Lung (tissue), 12 donors: Measurements from ENCODE around the gene SCNN1B. TPM values are rescaled to one million over a fixed set of nuclear protein-coding genes. Genes with fewer than 3 reads are reported as not detected.

Source experiments
- ATAC-seq: fragments of 200-7000 bp; cut with Tn5 transposase; one replicate; pipeline ENCODE4 v1.9.1; 2020; ENCODE audit warnings: moderate number of reproducible peaks; ENCODE audit not compliant: insufficient read depth, low FRiP score
- DNase-seq, 3 donors: peaks; one replicate each; pipeline ENCODE4 v3.0.0-alpha.2; 2013 to 2017
- H3K27ac ChIP-seq, 2 donors: one replicate each; pipeline ENCODE4 v1.5.1; 2013; ENCODE audit warnings: mild to moderate bottlenecking in 2 of 2, moderate library complexity in 2 of 2, control low read depth in 1 of 2, inconsistent platforms in 1 of 2, low read depth in 1 of 2, low read length in 1 of 2
- H3K27me3 ChIP-seq, 3 donors: one replicate each; pipeline ENCODE4 v1.5.1; 2013; ENCODE audit warnings: low read length in 2 of 3; ENCODE audit not compliant: control insufficient read depth in 3 of 3, insufficient read depth in 3 of 3
- H3K36me3 ChIP-seq, 4 donors: one replicate each; pipeline ENCODE4 v1.5.1; 2013; ENCODE audit warnings: low read length in 4 of 4, mild to moderate bottlenecking in 1 of 4, moderate library complexity in 1 of 4; ENCODE audit not compliant: control insufficient read depth in 4 of 4, insufficient read depth in 4 of 4
- H3K4me1 ChIP-seq, 5 donors: one replicate each; pipeline ENCODE4 v1.5.1; 2013; ENCODE audit warnings: low read length in 5 of 5, mild to moderate bottlenecking in 2 of 5, moderate library complexity in 1 of 5; ENCODE audit not compliant: control insufficient read depth in 5 of 5, insufficient read depth in 5 of 5
- H3K4me3 ChIP-seq: one replicate; pipeline ENCODE4 v1.5.1; 2013; ENCODE audit warnings: mild to moderate bottlenecking, control low read depth, moderate library complexity
- H3K9ac ChIP-seq, 2 donors: one replicate each; pipeline ENCODE4 v1.5.1; 2013; ENCODE audit warnings: low read length in 2 of 2, control low read depth in 1 of 2; ENCODE audit not compliant: insufficient read depth in 1 of 2
- H3K9me3 ChIP-seq, 4 donors: one replicate each; pipeline ENCODE4 v1.5.1; 2013; ENCODE audit warnings: low read length in 3 of 4, mild to moderate bottlenecking in 1 of 4, moderate library complexity in 1 of 4; ENCODE audit not compliant: control insufficient read depth in 4 of 4, insufficient read depth in 3 of 4
- CTCF ChIP-seq: IDR thresholded peaks from 2 replicates; pipeline ENCODE4 v1.5.1; 2012; ENCODE audit warnings: mild to moderate bottlenecking; ENCODE audit errors: control extremely low read depth, extremely low read depth
- WGBS, 2 donors: extraction: QIAGEN DNeasy Blood & Tissue Kit; methylation state at CpG; one replicate each; pipeline ENCODE4 v1.1.7; 2013; 5-methylcytosine and 5-hydroxymethylcytosine counted together
- polyA plus RNA-seq, 2 donors: library from polyadenylated mRNA; stranded (reverse); fragments of 200-250 nt; gene quantifications; one replicate each; pipeline ENCODE4 v1.2.1, GENCODE V29; 2013
- total RNA-seq, 2 donors: library from RNA; depleted of rRNA in 1 of 2; stranded (reverse); fragments of >200 nt in 1 of 2; gene quantifications; one replicate each; pipeline ENCODE4 v1.2.1, GENCODE V29; 2014 to 2021
- donor health status: control.
- donor health status: control.
- donor health status: Bipolar disorder and iron deficiency.
- donor health status: healthy.
- donor health status: DM: yes; HTN: yes; CAD: no.

SCNN1B gene
- total and polyA plus RNA-seq, 4 donors = 16.4 to 58.7 (median 41.3) TPM

- Histone ChIP-seq H3K9me3 (no peaks in the 10 kb centered on the region), H3K4me1 (no peaks in the 10 kb centered on the region), H3K27ac (no peak overlapping the region), H3K4me3 (no peak overlapping the region), H3K9ac (no peak overlapping the region), H3K36me3 (peaks cover 0 to 8% (median 1%) of the 10 kb centered on the region in 4 donors), H3K27me3 (no peaks in the 10 kb centered on the region)
- whole genome bisulfite sequencing, 2 donors = 93% methylated on average over 3 of the region's 3 CpGs
- no peak for DNase-seq
- TF ChIP-seq CTCF = no peak
- no peak for ATAC-seq
Measured at GRCh38 chr16:23383881-23384280, 81.8 kb downstream of the SCNN1B start.

GRCh38 chr16:23384878-23385277 is 82.8 kb downstream of the SCNN1B start:
- Histone ChIP-seq H3K36me3 (peaks cover 0 to 18% (median 6%) of the 10 kb centered on the region in 4 donors), H3K9ac (no peak overlapping the region), H3K9me3 (no peaks in the 10 kb centered on the region), H3K27me3 (no peaks in the 10 kb centered on the region), H3K4me1 (no peaks in the 10 kb centered on the region), H3K4me3 (no peak overlapping the region), H3K27ac (no peak overlapping the region)
- ATAC-seq = no peak
- 94 to 95% methylated on average over 10 of the region's 10 CpGs for WGBS, 2 donors
- no peak for TF ChIP-seq CTCF
- DNase-seq = no peak

- no peak for DNase-seq
- ATAC-seq = no peak
- 93 to 94% methylated on average over 15 of the region's 15 CpGs for WGBS, 2 donors
Measured at GRCh38 chr16:23385441-23385840, 83.3 kb downstream of the SCNN1B start.

More at GRCh38 chr16:23385441-23385840, 83.3 kb downstream of the SCNN1B start:
- H3K27me3 ChIP-seq = no peaks in the 10 kb centered on the region
- H3K9ac ChIP-seq = no peak overlapping the region
- H3K4me1 ChIP-seq = no peaks in the 10 kb centered on the region
- H3K9me3 ChIP-seq = no peaks in the 10 kb centered on the region
- TF ChIP-seq CTCF = no peak
- H3K27ac ChIP-seq = no peak overlapping the region
- H3K36me3 ChIP-seq = peaks cover 0 to 18% (median 6%) of the 10 kb centered on the region in 4 donors
- no peak overlapping the region for H3K4me3 ChIP-seq
